ENCODE measurements around the gene BRDT.

Gene BRDT

DNA sequence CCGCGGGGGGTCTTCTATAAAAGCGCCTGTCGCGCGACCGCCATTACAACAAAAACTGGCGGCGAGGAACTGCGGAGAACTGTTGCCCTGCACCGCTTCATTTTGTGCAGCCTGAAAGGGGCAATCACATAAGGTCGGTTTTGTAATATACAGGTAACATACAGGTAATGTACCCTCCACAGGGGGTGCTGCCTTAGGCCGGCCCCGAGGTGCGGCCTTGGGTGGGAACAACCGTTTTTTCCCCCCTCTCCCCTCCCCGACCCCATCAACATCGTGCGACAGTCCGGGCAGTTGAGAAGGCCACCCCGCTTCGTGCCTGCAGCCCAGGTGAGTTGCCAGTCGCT is at the start of gene BRDT:
Gene BRDT, plus strand, starts transcription at position 46 of the 344 bp plus-strand sequence. CDS start 13,354 bp downstream, outside the sequence.
- no peak for DNase-seq (ENCODE audit: low spot score)

- no peak for DNase-seq (ENCODE audit: low spot score)
Observed at GRCh38 chr1:91900562-91900961, 48.6 kb upstream of the BRDT start.

DNA sequence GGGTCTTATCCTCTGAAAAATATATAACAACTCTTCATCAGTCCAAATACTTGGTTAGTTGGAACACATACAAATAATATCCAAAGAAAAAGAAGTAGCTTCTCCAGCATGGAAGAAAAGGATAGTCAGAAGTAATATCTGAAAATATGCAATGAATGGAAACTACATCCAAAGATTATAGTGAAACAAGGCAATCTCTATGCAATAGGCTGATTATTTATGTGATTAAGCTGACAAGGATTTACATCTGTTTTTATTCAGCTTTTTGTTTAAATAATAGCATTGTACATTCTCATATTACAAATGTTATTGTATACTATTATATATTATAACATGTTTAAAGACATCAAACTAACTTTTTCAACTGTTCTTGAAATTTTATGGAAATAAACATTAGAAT is 48.0 kb upstream of the BRDT start:
- DNase-seq (ENCODE audit: low spot score): no peak

GRCh38 chr1:91912266-91912665 is 36.9 kb upstream of the BRDT start:
- DNase-seq (ENCODE audit: low spot score): no peak

GRCh38 chr1:91913018-91913417 is 36.2 kb upstream of the BRDT start:
- DNase-seq (ENCODE audit: low spot score): no peak

- DNase-seq (ENCODE audit: low spot score): no peak
Observed at GRCh38 chr1:91916046-91916445, 33.2 kb upstream of the BRDT start.

DNA sequence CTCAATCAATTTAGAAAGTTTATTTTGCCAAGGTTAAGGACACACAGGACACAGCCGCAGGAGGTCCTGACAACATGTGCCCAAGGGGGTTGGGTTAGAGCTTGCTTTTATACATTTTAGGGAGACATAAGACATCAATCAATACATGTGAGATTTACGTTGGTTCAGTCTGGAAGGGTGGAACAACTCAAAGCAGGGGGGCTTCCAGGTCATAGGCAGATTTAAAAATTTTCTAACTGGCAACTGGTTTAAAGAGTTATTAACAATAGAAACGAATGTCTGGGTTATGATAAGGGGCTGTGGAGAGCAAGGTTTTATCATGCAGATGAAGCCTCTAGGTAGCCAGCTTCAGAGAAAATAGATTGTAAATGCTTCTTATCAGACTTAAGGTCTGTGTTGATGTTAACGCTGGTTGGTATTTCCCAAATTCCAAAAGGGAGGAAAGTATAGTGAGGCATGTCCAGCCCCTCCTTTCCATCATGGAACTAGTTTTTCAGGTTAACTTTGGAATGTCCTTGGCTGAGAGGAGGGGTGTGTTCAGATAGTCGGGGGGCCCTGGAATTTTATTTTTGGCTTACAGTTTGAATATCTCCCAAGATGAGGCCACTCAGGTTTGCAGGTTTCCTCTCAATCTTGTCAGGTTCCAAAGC is 32.3 kb upstream of the BRDT start:
- DNase-seq (ENCODE audit: low spot score): no peak

- no peak for DNase-seq (ENCODE audit: low spot score)
Observed at GRCh38 chr1:91919962-91920361, 29.2 kb upstream of the BRDT start.

- no peak for DNase-seq (ENCODE audit: low spot score)
Observed at GRCh38 chr1:91924146-91924545, 25.1 kb upstream of the BRDT start.

DNA sequence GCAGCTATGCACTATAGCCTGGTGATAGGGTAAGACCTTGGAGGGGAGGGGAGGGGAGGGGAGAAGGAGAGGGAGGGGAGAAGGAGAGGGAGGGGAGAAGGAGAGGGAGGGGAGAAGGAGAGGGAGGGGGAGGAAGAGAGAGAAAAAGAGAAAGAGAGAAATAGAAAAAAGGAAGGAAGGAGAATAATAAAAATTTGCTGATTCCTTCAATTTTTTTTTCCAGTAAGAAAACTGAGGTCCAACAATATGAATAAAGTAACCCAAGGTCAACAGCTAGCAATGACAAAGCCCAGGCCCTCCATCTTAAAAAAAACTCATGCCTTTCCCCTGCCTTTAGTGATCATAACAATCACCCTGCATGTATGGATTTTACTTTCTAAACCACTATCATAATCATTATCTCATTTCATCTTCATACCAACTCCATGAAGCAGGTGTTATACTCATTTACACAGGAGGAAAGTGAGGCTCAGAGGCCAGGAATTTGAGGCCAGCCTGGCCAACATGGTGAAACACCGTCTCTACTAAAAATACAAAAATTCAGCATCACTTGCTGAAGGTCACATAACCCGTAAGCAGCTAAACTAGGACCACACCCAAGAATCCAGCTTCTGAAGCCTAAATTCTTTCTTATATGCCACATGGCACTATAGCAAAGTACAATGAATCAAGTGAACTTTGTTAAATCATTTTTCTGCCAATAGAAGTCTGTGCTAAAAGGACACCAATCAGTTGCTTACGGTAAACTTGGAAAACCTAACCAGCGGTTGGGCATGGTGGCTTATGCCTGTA is 23.4 kb upstream of the BRDT start:
- no peak for DNase-seq (ENCODE audit: low spot score)

DNA sequence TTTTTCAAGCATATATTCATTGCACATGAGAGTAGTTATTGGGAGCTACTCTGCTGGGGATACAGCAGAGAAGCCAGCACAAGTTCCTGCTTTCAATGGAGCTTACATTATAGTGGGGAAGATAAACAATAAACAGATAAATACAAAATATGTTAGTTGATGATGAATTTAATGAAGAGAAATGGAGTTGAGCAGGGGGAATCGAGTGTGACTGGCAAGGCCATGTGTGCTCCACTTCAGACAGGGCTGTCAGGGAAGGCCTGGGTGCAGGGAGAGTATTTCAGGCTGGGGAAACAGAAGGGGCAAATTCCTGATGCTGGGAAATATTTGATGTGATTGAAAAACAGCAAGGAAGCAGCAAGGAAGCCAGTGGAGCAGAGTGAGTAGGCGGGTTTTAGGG is 21.2 kb upstream of the BRDT start:
- DNase-seq (ENCODE audit: low spot score): no peak

- DNase-seq (ENCODE audit: low spot score): no peak
Observed at GRCh38 chr1:91929250-91929649, 20.0 kb upstream of the BRDT start.

DNA sequence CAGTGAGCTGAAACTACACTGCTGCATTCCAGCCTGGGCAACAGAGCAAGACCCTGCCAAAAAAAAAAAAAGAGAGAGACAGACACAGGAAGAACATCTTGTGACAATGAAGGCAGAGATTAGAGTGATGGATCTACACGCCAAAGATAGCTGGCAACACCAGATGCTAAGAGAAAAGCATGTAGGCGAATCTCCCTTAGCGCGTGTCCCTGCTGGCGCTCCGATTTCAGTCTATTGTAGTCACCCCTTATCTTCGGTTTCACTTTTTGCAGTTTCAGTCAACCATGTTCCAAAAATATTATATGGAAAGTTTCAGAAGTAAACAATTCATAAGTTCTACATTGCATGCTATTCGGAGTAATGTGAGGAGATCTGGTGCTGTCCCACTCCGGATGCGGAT is 11.6 kb upstream of the BRDT start:
- DNase-seq (ENCODE audit: low spot score): no peak

DNA sequence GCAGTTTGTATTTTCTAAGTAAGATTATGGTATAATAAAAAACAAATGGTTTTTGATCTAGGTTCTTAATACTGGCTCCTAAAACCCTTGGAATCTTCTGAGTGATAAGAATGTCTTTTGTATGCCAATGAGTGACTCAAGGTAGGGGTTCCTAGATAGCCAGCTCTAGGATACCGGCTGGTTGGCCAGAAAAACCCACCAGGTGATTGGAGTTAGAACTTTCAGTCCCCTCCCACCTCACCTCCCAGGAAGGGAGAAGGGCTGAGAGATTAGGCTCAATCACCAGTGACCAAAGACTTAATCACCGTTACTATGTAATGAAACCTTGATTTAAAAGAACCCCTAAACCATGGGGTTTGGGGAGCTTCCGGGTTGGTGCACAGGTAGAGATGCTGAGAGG is 8.7 kb upstream of the BRDT start:
- no peak for DNase-seq (ENCODE audit: low spot score)

- DNase-seq (ENCODE audit: low spot score): no peak
Observed at GRCh38 chr1:91944087-91944486, 5.1 kb upstream of the BRDT start.

GRCh38 chr1:91948097-91948496 is 1.1 kb upstream of the BRDT start:
- DNase-seq (ENCODE audit: low spot score): no peak

DNA sequence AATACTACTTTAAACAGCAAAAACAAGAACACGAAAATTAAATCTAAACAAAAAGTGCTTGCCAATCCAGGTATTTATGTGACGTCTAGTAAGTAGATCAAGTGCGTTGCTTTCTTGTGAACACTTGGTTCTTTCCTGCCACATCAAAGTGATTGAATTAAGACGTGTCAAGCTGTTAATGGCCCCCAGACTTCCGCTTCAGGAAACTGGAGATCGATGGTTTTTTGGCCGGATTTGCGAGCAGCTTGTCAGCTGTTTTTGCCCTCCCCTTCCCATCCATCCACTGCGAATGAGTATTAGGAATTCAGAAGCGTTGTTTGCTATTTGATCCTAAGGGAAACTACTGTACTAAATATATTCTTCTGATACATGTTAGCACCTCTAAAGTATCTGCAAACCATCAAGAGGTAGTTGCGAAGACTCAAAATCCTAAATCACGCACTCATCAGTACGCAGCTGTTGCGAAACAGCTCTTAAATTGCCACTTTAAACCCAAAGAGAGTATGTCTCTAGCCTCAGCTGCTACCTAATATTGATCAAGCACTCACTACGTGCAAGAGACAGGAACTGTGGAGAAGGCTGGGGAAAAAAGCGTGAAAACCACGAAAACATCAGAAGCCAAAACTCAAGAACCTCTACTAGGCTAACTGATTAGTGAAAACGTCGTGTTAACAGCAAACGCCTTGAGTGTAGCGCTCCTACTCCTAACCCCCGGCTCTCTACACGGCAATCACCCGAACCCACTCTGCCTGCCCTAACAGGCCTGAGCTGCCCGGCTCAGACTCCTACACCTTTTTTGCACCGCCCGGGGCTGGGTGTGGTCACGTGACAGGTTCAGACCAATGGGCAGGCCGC is 473 bp upstream of the BRDT start:
- no peak for DNase-seq (ENCODE audit: low spot score)

DNA sequence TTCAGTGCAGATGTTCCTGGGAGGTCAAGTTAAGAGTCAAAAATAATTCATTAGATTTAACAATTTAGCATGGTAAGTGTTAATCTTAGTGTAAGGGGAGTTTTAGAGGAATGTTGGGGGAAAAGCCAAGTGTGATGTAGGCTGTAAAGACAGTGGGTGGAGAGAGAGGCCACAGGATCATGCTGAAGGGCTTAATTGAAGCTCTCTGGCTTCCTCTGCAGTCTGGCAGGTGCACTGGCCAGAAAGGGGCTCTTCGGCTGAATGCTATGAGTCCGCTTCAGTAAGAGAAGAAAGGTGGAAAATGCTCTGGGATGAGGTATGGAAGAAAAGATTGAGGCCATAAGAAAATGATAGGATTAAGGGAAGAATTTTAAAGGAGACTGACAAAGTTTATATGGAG is 3.0 kb downstream of the BRDT start:
- no peak for DNase-seq (ENCODE audit: low spot score)

- DNase-seq (ENCODE audit: low spot score): no peak
Observed at GRCh38 chr1:91958926-91959325, 9.7 kb downstream of the BRDT start.

GRCh38 chr1:91968334-91968733 is 19.1 kb downstream of the BRDT start:
- no peak for DNase-seq (ENCODE audit: low spot score)

- no peak for DNase-seq (ENCODE audit: low spot score)
Observed at GRCh38 chr1:91979383-91979782, 30.2 kb downstream of the BRDT start.

DNA sequence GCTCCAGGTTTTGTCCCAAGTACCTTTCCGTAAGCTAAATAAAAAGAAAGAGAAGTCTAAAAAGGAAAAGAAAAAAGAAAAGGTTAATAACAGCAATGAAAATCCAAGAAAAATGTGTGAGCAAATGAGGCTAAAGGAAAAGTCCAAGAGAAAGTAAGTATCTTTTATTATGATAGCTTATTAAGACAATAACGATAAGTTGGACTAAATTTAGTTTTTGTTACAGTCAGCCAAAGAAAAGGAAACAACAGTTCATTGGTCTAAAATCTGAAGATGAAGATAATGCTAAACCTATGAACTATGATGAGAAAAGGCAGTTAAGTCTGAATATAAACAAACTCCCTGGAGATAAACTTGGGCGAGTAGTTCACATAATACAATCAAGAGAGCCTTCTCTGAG is 31.5 kb downstream of the BRDT start:
- DNase-seq (ENCODE audit: low spot score): no peak

DNA sequence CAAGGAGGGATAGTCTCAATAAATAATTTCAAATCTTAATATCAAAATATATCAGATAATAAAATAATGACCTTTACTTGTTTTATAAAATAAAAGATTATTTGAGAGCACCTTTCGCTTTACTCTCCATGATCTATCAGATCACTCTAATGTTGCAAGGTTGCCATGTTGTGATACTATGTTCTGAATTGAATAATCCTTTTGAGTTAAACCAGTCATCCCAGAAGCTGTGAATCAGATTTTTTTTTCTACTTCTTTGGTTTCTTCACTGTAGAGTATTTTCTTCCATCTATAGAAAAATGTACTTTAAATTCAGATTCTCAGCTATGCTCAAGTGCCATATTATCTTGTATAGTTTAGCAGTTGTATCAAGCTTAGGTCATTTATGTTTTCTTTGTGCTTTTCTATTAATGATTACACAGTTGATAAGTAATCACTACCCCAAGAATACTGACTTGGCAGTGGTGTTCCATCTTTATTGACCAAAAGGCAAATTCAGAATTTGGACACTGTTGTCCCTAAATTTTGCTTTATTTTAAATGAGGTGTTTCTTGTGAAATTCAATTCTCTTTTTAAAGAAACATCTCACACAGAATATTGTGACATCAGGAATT is 32.9 kb downstream of the BRDT start:
- DNase-seq (ENCODE audit: low spot score): no peak
